Measurements from ENCODE around the gene SNX27.

SNX27 gene

GRCh38 chr1:151693057-151693651 is 81.3 kb downstream of the SNX27 start:
- no peak overlapping the region for H3K4me3 ChIP-seq (replicated peaks; ENCODE audit: low read depth, low read length)
- DNase-seq (ENCODE audit: low read depth), result peak; percentile 62
- TF ChIP-seq, protein P1, sequence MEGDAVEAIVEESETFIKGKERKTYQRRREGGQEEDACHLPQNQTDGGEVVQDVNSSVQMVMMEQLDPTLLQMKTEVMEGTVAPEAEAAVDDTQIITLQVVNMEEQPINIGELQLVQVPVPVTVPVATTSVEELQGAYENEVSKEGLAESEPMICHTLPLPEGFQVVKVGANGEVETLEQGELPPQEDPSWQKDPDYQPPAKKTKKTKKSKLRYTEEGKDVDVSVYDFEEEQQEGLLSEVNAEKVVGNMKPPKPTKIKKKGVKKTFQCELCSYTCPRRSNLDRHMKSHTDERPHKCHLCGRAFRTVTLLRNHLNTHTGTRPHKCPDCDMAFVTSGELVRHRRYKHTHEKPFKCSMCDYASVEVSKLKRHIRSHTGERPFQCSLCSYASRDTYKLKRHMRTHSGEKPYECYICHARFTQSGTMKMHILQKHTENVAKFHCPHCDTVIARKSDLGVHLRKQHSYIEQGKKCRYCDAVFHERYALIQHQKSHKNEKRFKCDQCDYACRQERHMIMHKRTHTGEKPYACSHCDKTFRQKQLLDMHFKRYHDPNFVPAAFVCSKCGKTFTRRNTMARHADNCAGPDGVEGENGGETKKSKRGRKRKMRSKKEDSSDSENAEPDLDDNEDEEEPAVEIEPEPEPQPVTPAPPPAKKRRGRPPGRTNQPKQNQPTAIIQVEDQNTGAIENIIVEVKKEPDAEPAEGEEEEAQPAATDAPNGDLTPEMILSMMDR (IDR thresholded peaks at IDR 0.05; ENCODE audit: low read length, missing control alignments), result peak; percentile 85

DNA sequence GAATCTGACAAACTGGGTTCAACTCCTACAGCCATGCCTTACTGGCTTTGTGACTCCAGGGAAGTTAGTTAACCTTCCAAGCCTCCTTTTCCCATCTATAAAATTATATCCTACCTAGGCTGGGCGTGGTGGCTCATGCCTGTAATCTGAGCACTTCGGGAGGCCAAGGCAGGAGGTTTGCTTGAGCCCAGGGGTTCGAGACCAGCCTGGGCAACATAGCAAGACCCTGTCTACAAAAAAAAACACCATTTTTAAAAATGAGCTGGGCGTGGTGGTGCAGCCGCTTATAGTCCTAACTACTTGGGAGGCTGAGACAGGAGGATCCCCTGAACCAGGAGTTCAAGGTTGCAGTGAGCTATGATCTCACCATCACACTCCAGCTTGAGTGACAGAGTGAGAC is 89.7 kb downstream of the SNX27 start:
- no peak overlapping the region for H3K4me3 ChIP-seq (replicated peaks; ENCODE audit: low read depth, low read length)
- TF ChIP-seq, protein P1 (IDR thresholded peaks at IDR 0.05; ENCODE audit: low read length, missing control alignments), result no peak
- DNase-seq (ENCODE audit: low read depth), result no peak

DNA sequence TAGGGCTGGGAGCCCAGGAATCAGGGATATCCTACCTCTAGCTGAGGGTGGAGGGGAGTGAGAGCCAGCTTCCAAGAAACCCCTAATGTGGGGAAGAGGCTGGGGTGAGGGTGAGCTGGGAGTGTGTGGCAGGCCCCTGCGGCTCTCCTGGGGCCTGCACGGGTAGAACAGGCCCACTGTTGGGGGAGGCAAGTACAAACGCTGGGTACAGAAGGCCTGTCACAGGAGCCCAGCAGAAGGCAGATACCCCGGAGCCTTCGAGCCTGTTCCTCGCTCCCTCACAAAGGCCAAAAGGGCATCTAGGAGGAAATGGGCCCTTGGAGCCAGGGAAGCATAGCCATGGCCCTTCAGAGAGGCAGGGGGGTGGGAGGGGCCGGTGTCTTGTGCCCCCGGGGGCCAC is 91.1 kb downstream of the SNX27 start:
- no peak overlapping the region for H3K4me3 ChIP-seq (replicated peaks; ENCODE audit: low read depth, low read length)

GRCh38 chr1:151703813-151704212 is 92.0 kb downstream of the SNX27 start:
- TF ChIP-seq, protein P1 (IDR thresholded peaks at IDR 0.05; ENCODE audit: low read length, missing control alignments), result no peak

More for the DNA sequence above, 91.1 kb downstream of the SNX27 start:
- TF ChIP-seq, protein P1 (IDR thresholded peaks at IDR 0.05; ENCODE audit: low read length, missing control alignments), result no peak
- DNase-seq (ENCODE audit: low read depth), result no peak

DNA sequence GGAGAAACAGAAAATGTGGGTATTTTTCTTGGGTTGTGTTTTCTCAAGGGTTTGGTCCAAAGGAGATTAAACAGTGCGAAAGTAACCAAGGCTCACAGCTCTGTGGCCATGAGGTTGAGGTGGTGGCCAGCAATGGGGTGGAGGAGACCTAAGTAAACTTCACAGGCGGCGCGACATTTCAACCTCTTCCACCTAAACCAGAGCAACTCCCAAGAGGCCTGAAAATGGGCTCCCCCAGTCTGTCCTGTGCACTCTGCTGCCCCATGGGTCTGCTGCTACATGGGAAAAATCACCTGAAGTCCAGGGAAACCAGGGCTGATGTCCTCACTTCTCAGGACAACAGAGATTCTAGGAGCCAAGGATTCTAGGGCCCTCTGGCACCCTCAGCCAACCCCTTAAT is 92.4 kb downstream of the SNX27 start:
- no peak for DNase-seq (ENCODE audit: low read depth)
- H3K4me3 ChIP-seq (replicated peaks; ENCODE audit: low read depth, low read length), result no peak overlapping the region
- TF ChIP-seq, protein P1 (IDR thresholded peaks at IDR 0.05; ENCODE audit: low read length, missing control alignments), result no peak

More at GRCh38 chr1:151703813-151704212, 92.0 kb downstream of the SNX27 start:
- no peak overlapping the region for H3K4me3 ChIP-seq (replicated peaks; ENCODE audit: low read depth, low read length)
- DNase-seq (ENCODE audit: low read depth), result no peak

GRCh38 chr1:151705146-151705545 is 93.3 kb downstream of the SNX27 start:
- TF ChIP-seq, protein P1 (IDR thresholded peaks at IDR 0.05; ENCODE audit: low read length, missing control alignments), result no peak
- DNase-seq (ENCODE audit: low read depth), result no peak
- no peak overlapping the region for H3K4me3 ChIP-seq (replicated peaks; ENCODE audit: low read depth, low read length)
